DOHH2 (cell line): ENCODE results near the gene NINJ1.

Experiments
- H3F3A ChIP-seq: fragments of 200-600 bp; sonication (generic), shearing (Covaris generic); 2 replicates; pipeline ENCODE4 v1.6.0; 2016; ENCODE audit warnings: antibody characterized with exemption, mild to moderate bottlenecking; ENCODE audit not compliant: control insufficient read depth, insufficient read depth
- H3K27ac ChIP-seq: fragments of 200-600 bp; sonication (generic); 2 replicates; pipeline ENCODE4 v1.5.1; 2014; ENCODE audit warnings: low read depth, mild to moderate bottlenecking, low read length, moderate library complexity
- H3K27me3 ChIP-seq: fragments of 200-600 bp; sonication (generic); 2 replicates; pipeline ENCODE4 v1.6.1; 2014; ENCODE audit warnings: mild to moderate bottlenecking, low read length, mixed read lengths; ENCODE audit not compliant: control insufficient read depth
- H3K36me3 ChIP-seq: fragments of 200-600 bp; sonication (generic); 2 replicates; pipeline ENCODE4 v1.6.1; 2014; ENCODE audit warnings: mild to moderate bottlenecking, low read length, moderate library complexity, mixed read lengths; ENCODE audit not compliant: control insufficient read depth
- H3K4me1 ChIP-seq: fragments of 200-600 bp; sonication (generic); 2 replicates; pipeline ENCODE4 v1.6.1; 2014; ENCODE audit warnings: mild to moderate bottlenecking, low read length, mixed read lengths; ENCODE audit not compliant: control insufficient read depth
- H3K4me2 ChIP-seq: fragments of 200-600 bp; sonication (generic); 2 replicates; pipeline ENCODE4 v1.6.0; 2014; ENCODE audit warnings: mild to moderate bottlenecking, low read length, moderate library complexity
- H3K4me3 ChIP-seq: fragments of 200-600 bp; sonication (generic); 2 replicates; pipeline ENCODE4 v1.5.1; 2014; ENCODE audit warnings: mild to moderate bottlenecking, low read length, mixed read lengths
- H3K79me2 ChIP-seq: fragments of 200-600 bp; sonication (generic); 2 replicates; pipeline ENCODE4 v1.6.1; 2014; ENCODE audit warnings: mild to moderate bottlenecking, low read length, mixed read lengths; ENCODE audit not compliant: control insufficient read depth
- H3K9me2 ChIP-seq: fragments of 200-600 bp; sonication (generic); replicated peaks from 2 replicates; pipeline ENCODE4 v1.6.1; 2014; ENCODE audit warnings: mild to moderate bottlenecking, low read length, mixed read lengths; ENCODE audit not compliant: control insufficient read depth
- H3K9me3 ChIP-seq: fragments of 200-600 bp; sonication (generic); 2 replicates; pipeline ENCODE4 v1.6.1; 2014; ENCODE audit warnings: antibody characterized with exemption, low read length, mixed read lengths; ENCODE audit not compliant: control insufficient read depth, insufficient read depth
- H4K20me1 ChIP-seq: fragments of 200-600 bp; sonication (generic); 2 replicates; pipeline ENCODE4 v1.6.0; 2014; ENCODE audit warnings: low read depth, mild to moderate bottlenecking, antibody characterized with exemption, low read length, moderate library complexity; ENCODE audit not compliant: control insufficient read depth, insufficient read depth
- CTCF ChIP-seq: fragments of 200-600 bp; sonication (generic); IDR thresholded peaks from one replicate; pipeline ENCODE4 v1.5.1; 2014; ENCODE audit warnings: antibody characterized with exemption, mild to moderate bottlenecking, low read depth, low read length; ENCODE audit not compliant: poor library complexity, severe bottlenecking
- EZH2phosphoT487 ChIP-seq: fragments of 200-600 bp; sonication (generic); IDR thresholded peaks from 2 replicates; pipeline ENCODE4 v1.6.1; 2017; ENCODE audit warnings: borderline replicate concordance, mild to moderate bottlenecking, antibody characterized with exemption, low read length, moderate library complexity, mixed read lengths

NINJ1 gene

GRCh38 chr9:93129286-93129685, 4.8 kb downstream of the NINJ1 start:
- H3F3A ChIP-seq, result no peaks in the 10 kb centered on the region
- peaks cover 15% of the 10 kb centered on the region for H3K4me1 ChIP-seq
- no peaks in the 10 kb centered on the region for H3K9me3 ChIP-seq
- no peaks in the 10 kb centered on the region for H3K27me3 ChIP-seq
- no peaks in the 10 kb centered on the region for H3K36me3 ChIP-seq
- no peak overlapping the region for H3K4me2 ChIP-seq
- peaks cover 17% of the 10 kb centered on the region for H3K79me2 ChIP-seq
- no peaks in the 10 kb centered on the region for H3K9me2 ChIP-seq
- H3K4me3 ChIP-seq, result no peak overlapping the region
- no peaks in the 10 kb centered on the region for H4K20me1 ChIP-seq
- no peak for TF ChIP-seq CTCF
- TF ChIP-seq EZH2phosphoT487, result no peak
- no peak overlapping the region for H3K27ac ChIP-seq

- no peaks in the 10 kb centered on the region for H4K20me1 ChIP-seq
- H3K4me2 ChIP-seq, result no peak overlapping the region
- H3K4me3 ChIP-seq, result no peak overlapping the region
- H3K36me3 ChIP-seq, result no peaks in the 10 kb centered on the region
- H3K27ac ChIP-seq, result no peak overlapping the region
- no peak for TF ChIP-seq EZH2phosphoT487
- peaks cover 14% of the 10 kb centered on the region for H3K4me1 ChIP-seq
- H3K9me2 ChIP-seq, result no peaks in the 10 kb centered on the region
- H3K27me3 ChIP-seq, result no peaks in the 10 kb centered on the region
- peaks cover 17% of the 10 kb centered on the region for H3K79me2 ChIP-seq
- H3K9me3 ChIP-seq, result no peaks in the 10 kb centered on the region
- no peaks in the 10 kb centered on the region for H3F3A ChIP-seq
Measured at GRCh38 chr9:93128715-93129224, 5.3 kb downstream of the NINJ1 start.

- TF ChIP-seq CTCF, result no peak
- no peak for TF ChIP-seq EZH2phosphoT487
- Histone ChIP-seq H3K4me2 (no peak overlapping the region), H3K36me3 (no peaks in the 10 kb centered on the region), H3K79me2 (peaks cover 13% of the 10 kb centered on the region), H3K9me3 (no peaks in the 10 kb centered on the region), H3K9me2 (no peaks in the 10 kb centered on the region), H3K4me3 (no peak overlapping the region), H3K4me1 (peaks cover 10% of the 10 kb centered on the region), H3K27ac (no peak overlapping the region), H4K20me1 (no peaks in the 10 kb centered on the region), H3F3A (no peaks in the 10 kb centered on the region), H3K27me3 (no peaks in the 10 kb centered on the region)
Measured at GRCh38 chr9:93128011-93128714, 5.9 kb downstream of the NINJ1 start.

GRCh38 chr9:93127395-93127911, 6.6 kb downstream of the NINJ1 start:
- Histone ChIP-seq H4K20me1 (no peaks in the 10 kb centered on the region), H3K27me3 (no peaks in the 10 kb centered on the region), H3K4me2 (no peak overlapping the region), H3K4me3 (no peak overlapping the region), H3K4me1 (peaks cover 3% of the 10 kb centered on the region; the same call in 1 of the 2 replicates), H3K9me3 (no peaks in the 10 kb centered on the region), H3K27ac (no peak overlapping the region), H3K9me2 (no peaks in the 10 kb centered on the region), H3F3A (no peaks in the 10 kb centered on the region), H3K36me3 (no peaks in the 10 kb centered on the region), H3K79me2 (peaks cover 8% of the 10 kb centered on the region)
- TF ChIP-seq EZH2phosphoT487 (no peak), CTCF (no peak)
